ENCODE data around the gene SMARCE1. TPM values are rescaled to one million over a fixed set of nuclear protein-coding genes. Genes with fewer than 3 reads are reported as not detected.

SMARCE1 gene
- total RNA-seq, 1 donor = 119 TPM

- no peak for DNase-seq (ENCODE audit: low read depth)
- no peak for TF ChIP-seq CTCF (IDR thresholded peaks at IDR 0.05; ENCODE audit: insufficient read depth, low read length)
- H3K4me3 ChIP-seq (ENCODE audit: low read depth, low read length) = no peak overlapping the region
Measured at GRCh38 chr17:40666331-40666730, 18.7 kb upstream of the SMARCE1 start.

- no peak for DNase-seq (ENCODE audit: low read depth)
- H3K4me3 ChIP-seq (ENCODE audit: low read depth, low read length) = no peak within 1 kb of the TSS
Measured at GRCh38 chr17:40664582-40665333, 17.1 kb upstream of the SMARCE1 start, which contains the start of gene KRT222. TSS of gene KRT222 (minus strand) at chr17:40665177. CDS start at chr17:40665099, 78 bp downstream.

GRCh38 chr17:40663252-40663651 lies 15.6 kb upstream of the SMARCE1 start:
- H3K4me3 ChIP-seq (ENCODE audit: low read depth, low read length) = no peak overlapping the region

More at GRCh38 chr17:40664582-40665333, 17.1 kb upstream of the SMARCE1 start, which contains the start of gene KRT222:
- no peak for TF ChIP-seq CTCF (IDR thresholded peaks at IDR 0.05; ENCODE audit: insufficient read depth, low read length)

GRCh38 chr17:40659911-40660310 lies 12.3 kb upstream of the SMARCE1 start:
- H3K4me3 ChIP-seq (ENCODE audit: low read depth, low read length) = no peak overlapping the region
- TF ChIP-seq CTCF (IDR thresholded peaks at IDR 0.05; ENCODE audit: insufficient read depth, low read length) = no peak
- no peak for DNase-seq (ENCODE audit: low read depth)

More at GRCh38 chr17:40663252-40663651, 15.6 kb upstream of the SMARCE1 start:
- TF ChIP-seq CTCF (IDR thresholded peaks at IDR 0.05; ENCODE audit: insufficient read depth, low read length) = no peak
- DNase-seq (ENCODE audit: low read depth) = no peak

GRCh38 chr17:40658396-40658795 lies 10.8 kb upstream of the SMARCE1 start:
- no peak for DNase-seq (ENCODE audit: low read depth)
- no peak overlapping the region for H3K4me3 ChIP-seq (ENCODE audit: low read depth, low read length)
- no peak for TF ChIP-seq CTCF (IDR thresholded peaks at IDR 0.05; ENCODE audit: insufficient read depth, low read length)

GRCh38 chr17:40651939-40652338 lies 4.3 kb upstream of the SMARCE1 start:
- TF ChIP-seq CTCF (IDR thresholded peaks at IDR 0.05; ENCODE audit: insufficient read depth, low read length) = no peak
- no peak overlapping the region for H3K4me3 ChIP-seq (ENCODE audit: low read depth, low read length)
- DNase-seq (ENCODE audit: low read depth) = no peak

Measured in fibroblast of the aortic adventitia (primary cell).